Activated CD8-positive, alpha-beta memory T cell treated with anti-CD3 and anti-CD28 coated beads for 4 hours (primary cell): Measurements from ENCODE around the gene FBXW2.

Experiments used
- DNase-seq, 2 donors: peaks; one replicate each; pipeline ENCODE4 v3.0.0-alpha.2; 2020; ENCODE audit warnings: low read depth in 2 of 2

Gene FBXW2

GRCh38 chr9:120714846-120715388 lies 78.3 kb downstream of the FBXW2 start:
- DNase-seq, result no peak

- peak; percentile 92 to 96 for DNase-seq
Observed at GRCh38 chr9:120714088-120714845, 78.9 kb downstream of the FBXW2 start, which contains the start of gene MEGF9. TSS of gene MEGF9 (minus strand) at chr9:120714470. CDS start at chr9:120714358, 112 bp downstream.

GRCh38 chr9:120713257-120714087 lies 79.7 kb downstream of the FBXW2 start:
- DNase-seq, result no peak

- DNase-seq, result no peak
Observed at GRCh38 chr9:120712539-120713031, 80.6 kb downstream of the FBXW2 start.

GRCh38 chr9:120711841-120712538 lies 81.2 kb downstream of the FBXW2 start:
- DNase-seq, result no peak

- DNase-seq, result no peak
Observed at GRCh38 chr9:120711354-120711753, 81.9 kb downstream of the FBXW2 start.

- DNase-seq, result no peak
Observed at GRCh38 chr9:120710110-120710981, 82.9 kb downstream of the FBXW2 start.

GRCh38 chr9:120708526-120709224 lies 84.5 kb downstream of the FBXW2 start:
- DNase-seq, result no peak

GRCh38 chr9:120707170-120707569 lies 86.0 kb downstream of the FBXW2 start:
- DNase-seq, result no peak
